ENCODE data around the gene PKIB. TPM values are rescaled to one million over a fixed set of nuclear protein-coding genes. Genes with fewer than 3 reads are reported as not detected.

Gene PKIB
- total RNA-seq, 1 donor from 2014 or later = not detected

DNA sequence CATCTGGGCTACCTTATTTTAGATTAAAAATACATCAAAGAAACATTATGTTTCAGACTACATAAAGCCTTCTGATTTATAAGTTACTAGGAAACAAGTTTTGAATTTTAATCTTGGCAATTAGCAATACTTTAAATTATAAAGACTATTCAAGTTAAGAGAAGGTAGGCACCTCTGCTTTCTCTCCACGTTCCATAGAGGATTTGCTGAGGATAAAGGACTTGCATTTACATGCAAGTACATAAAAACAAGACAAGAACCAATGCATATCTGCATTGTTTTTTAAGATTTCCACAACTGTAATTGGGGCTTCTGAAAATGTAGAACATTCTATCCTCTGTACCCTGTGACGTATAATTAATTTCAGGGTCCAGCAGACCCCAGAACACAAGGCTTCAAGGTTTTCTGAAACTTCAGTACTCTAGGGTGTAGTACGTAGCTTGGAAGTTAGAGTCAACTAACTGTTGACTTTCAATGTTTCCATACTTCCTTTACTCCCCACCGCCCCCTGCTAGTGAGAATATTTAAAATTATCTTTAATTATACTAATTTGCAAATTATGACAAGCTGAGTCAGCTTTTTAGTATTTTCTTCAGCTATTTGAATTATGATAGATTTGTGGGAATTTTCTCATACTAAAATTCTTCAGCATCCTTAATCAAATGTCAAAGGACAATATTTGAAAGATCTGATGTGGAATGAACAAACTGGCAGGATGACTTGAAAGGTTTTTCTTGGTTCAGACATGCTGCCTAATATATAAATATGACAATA, 82.8 kb downstream of the PKIB start:
- intact Hi-C loops (cut with DNase I) = no loop called here

GRCh38 chr6:122694075-122694474, 83.9 kb downstream of the PKIB start:
- H3K4me1 ChIP-seq = no peaks in the 10 kb centered on the region
- H3K4me3 ChIP-seq = no peak overlapping the region
- no peak for TF ChIP-seq CTCF (IDR thresholded peaks at IDR 0.05)
- intact Hi-C loops (cut with DNase I) = no loop called here
- H3K27ac ChIP-seq = no peak overlapping the region
- no peaks in the 10 kb centered on the region for H3K36me3 ChIP-seq
- H3K9me3 ChIP-seq = no peaks in the 10 kb centered on the region
- DNase-seq (ENCODE audit: low spot score in 2 of 2) = no peak
- no peaks in the 10 kb centered on the region for H3K27me3 ChIP-seq

More for the DNA sequence above, 82.8 kb downstream of the PKIB start:
- DNase-seq (ENCODE audit: low spot score in 2 of 2) = no peak
- Histone ChIP-seq H3K27ac (no peak overlapping the region), H3K9me3 (no peaks in the 10 kb centered on the region), H3K27me3 (no peaks in the 10 kb centered on the region), H3K4me1 (no peaks in the 10 kb centered on the region), H3K4me3 (no peak overlapping the region), H3K36me3 (no peaks in the 10 kb centered on the region)
- no peak for TF ChIP-seq CTCF (IDR thresholded peaks at IDR 0.05)

- DNase-seq (ENCODE audit: low spot score in 2 of 2) = no peak
- TF ChIP-seq CTCF (IDR thresholded peaks at IDR 0.05) = no peak
- Histone ChIP-seq H3K27me3 (no peaks in the 10 kb centered on the region), H3K4me1 (no peaks in the 10 kb centered on the region), H3K36me3 (no peaks in the 10 kb centered on the region), H3K4me3 (no peak overlapping the region), H3K9me3 (no peaks in the 10 kb centered on the region), H3K27ac (no peak overlapping the region)
- intact Hi-C loops (cut with DNase I) = no loop called here
Observed at GRCh38 chr6:122694602-122695001, 84.4 kb downstream of the PKIB start.

DNA sequence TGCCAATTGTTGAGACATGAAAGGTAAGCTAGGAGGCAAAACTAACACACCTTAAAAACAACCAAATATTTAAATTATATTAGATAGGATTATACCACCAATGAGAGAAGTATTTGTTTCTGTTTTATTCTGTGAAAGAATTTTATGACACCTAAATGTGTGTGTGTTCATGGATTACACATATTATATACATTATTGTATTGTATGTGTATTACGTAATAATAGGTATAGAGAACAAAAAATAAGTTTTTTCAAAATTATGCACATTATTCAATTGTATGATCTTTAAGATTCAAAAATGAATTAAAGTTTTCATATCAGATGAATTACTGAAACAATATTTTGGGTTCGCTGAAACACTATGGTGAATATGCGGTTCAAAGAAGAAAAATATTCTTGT, 85.0 kb downstream of the PKIB start:
- intact Hi-C loops (cut with DNase I) = no loop called here
- H3K27ac ChIP-seq = no peak overlapping the region
- no peaks in the 10 kb centered on the region for H3K36me3 ChIP-seq
- no peaks in the 10 kb centered on the region for H3K9me3 ChIP-seq
- no peak for DNase-seq (ENCODE audit: low spot score in 2 of 2)
- TF ChIP-seq CTCF (IDR thresholded peaks at IDR 0.05) = no peak
- H3K27me3 ChIP-seq = no peaks in the 10 kb centered on the region
- no peak overlapping the region for H3K4me3 ChIP-seq
- no peaks in the 10 kb centered on the region for H3K4me1 ChIP-seq

- no peaks in the 10 kb centered on the region for H3K9me3 ChIP-seq
- H3K27ac ChIP-seq = no peak overlapping the region
- DNase-seq (ENCODE audit: low spot score in 2 of 2) = no peak
- TF ChIP-seq CTCF (IDR thresholded peaks at IDR 0.05) = no peak
- intact Hi-C loops (cut with DNase I) = no loop called here
- H3K4me1 ChIP-seq = no peaks in the 10 kb centered on the region
- no peaks in the 10 kb centered on the region for H3K27me3 ChIP-seq
- no peak overlapping the region for H3K4me3 ChIP-seq
- no peaks in the 10 kb centered on the region for H3K36me3 ChIP-seq
Observed at GRCh38 chr6:122696079-122696478, 85.9 kb downstream of the PKIB start.
